Measurements from ENCODE around the gene TPRX2. TPM values are rescaled to one million over a fixed set of nuclear protein-coding genes. Genes with fewer than 3 reads are reported as not detected.

TPRX2 gene
- total RNA-seq, 1 donor from 2014 or later, result not detected

Other genes starting within 250 kb of the TPRX2 start
- gene EHD2, start 145.8 kb upstream of the TPRX2 start, total RNA-seq, result 63.9 TPM
- 103 TPM for gene NOP53, start 113.7 kb upstream of the TPRX2 start, total RNA-seq
- gene SELENOW, start 80.5 kb upstream of the TPRX2 start, total RNA-seq, result 169 TPM
- gene TPRX1, start 54.7 kb upstream of the TPRX2 start, total RNA-seq, result not detected
- not detected for gene CRX, start 37.3 kb upstream of the TPRX2 start, total RNA-seq
- not detected for gene SULT2A1, start 27.1 kb downstream of the TPRX2 start, total RNA-seq
- gene BSPH1, start 132.9 kb downstream of the TPRX2 start, total RNA-seq, result not detected
- gene ELSPBP1, start 135.4 kb downstream of the TPRX2 start, total RNA-seq, result not detected
- not detected for gene CABP5, start 184.8 kb downstream of the TPRX2 start, total RNA-seq

All from skin of body (tissue), 1 donor.